A549 (cell line): Measurements from ENCODE around the gene ITPKB. TPM values are rescaled to one million over a fixed set of nuclear protein-coding genes. Genes with fewer than 3 reads are reported as not detected.

Experiments
- ATAC-seq, 2 experiments: fragments of 200-7000 bp in 1 of 2; fragments of >200 bp in 1 of 2; cut with Nextera tagmentation in 1 of 2; cut with Tn5 transposase in 1 of 2; 3 replicates each; pipeline versions ENCODE4 v1.8.0 to v1.9.1; 2018 to 2020; ENCODE audit warnings: mild to moderate bottlenecking in 1 of 2, moderate library complexity in 1 of 2
- CTCF ChIA-PET: fragments of 300-600 bp; sonication (Branson Sonifier 250); formaldehyde crosslinking; extraction: SDS; loops from one replicate; lab custom pipeline; 2021; ENCODE audit warnings: antibody characterized with exemption, inconsistent platforms; lab: Yijun Ruan, JAX
- POLR2A ChIA-PET: fragments of 350-600 bp; formaldehyde crosslinking; extraction: SDS; loops from one replicate; lab custom pipeline; 2021; ENCODE audit warnings: antibody characterized with exemption, inconsistent platforms; lab: Yijun Ruan, JAX
- DNase-seq, 2 experiments: peaks; one replicate each; pipeline versions ENCODE4 v3.0.0 to v3.0.0-alpha.2; 2011 to 2016; ENCODE audit warnings: low read depth in 1 of 2, low spot score in 1 of 2
- FAIRE-seq: peaks from 2 replicates; lab custom pipeline; 2011; peaks lifted over from hg19 to GRCh38; lab: Jason Lieb, UNC
- H3K27ac ChIP-seq, 2 experiments: fragments of >200 bp; sonication (Bioruptor Twin); formaldehyde crosslinking; 3 replicates each; pipeline ENCODE4 v1.5.1; 2016 to 2017
- H3K4me1 ChIP-seq: fragments of >200 bp; sonication (Bioruptor Twin); formaldehyde crosslinking; 3 replicates; pipeline ENCODE4 v1.6.1; 2016
- H3K4me2 ChIP-seq: fragments of >200 bp; sonication (Bioruptor Twin); formaldehyde crosslinking; 3 replicates; pipeline ENCODE4 v1.6.1; 2016
- H3K4me3 ChIP-seq: fragments of >200 bp; sonication (Bioruptor Twin); formaldehyde crosslinking; 3 replicates; pipeline ENCODE4 v1.5.1; 2016
- H3K9me3 ChIP-seq: fragments of >200 bp; sonication (Bioruptor Twin); formaldehyde crosslinking; 3 replicates; pipeline ENCODE4 v1.6.1; 2016
- ATOH8 ChIP-seq: fragments of 250-450 bp; sonication (Bioruptor Pico); IDR thresholded peaks from 2 replicates; pipeline ENCODE4 v1.5.0; 2020; ENCODE audit warnings: low read depth, mild to moderate bottlenecking, moderate library complexity
- BCL3 ChIP-seq: fragments of >200 bp; sonication (Bioruptor Twin); formaldehyde crosslinking; IDR thresholded peaks from 3 replicates; pipeline ENCODE4 v1.6.1; 2016
- CBX8 ChIP-seq: fragments of 200-600 bp; sonication (generic); IDR thresholded peaks from 2 replicates; pipeline ENCODE4 v1.6.1; 2016
- E2F6 ChIP-seq: IDR thresholded peaks from 2 replicates; pipeline ENCODE4 v1.6.1; 2012; ENCODE audit warnings: low read depth, borderline replicate concordance
- EHF ChIP-seq: fragments of 250-450 bp; sonication (Bioruptor Pico); IDR thresholded peaks from 2 replicates; pipeline ENCODE4 v1.5.0; 2020; ENCODE audit warnings: mild to moderate bottlenecking
- EHMT2 ChIP-seq: fragments of 200-600 bp; sonication (generic); IDR thresholded peaks from 2 replicates; pipeline ENCODE4 v1.6.1; 2016; ENCODE audit warnings: antibody characterized with exemption, low read depth, mild to moderate bottlenecking, moderate library complexity
- EP300 ChIP-seq, 2 experiments: fragments of >200 bp; sonication (Bioruptor Twin); formaldehyde crosslinking; IDR thresholded peaks; 2 replicates in 1 of 2; 3 replicates in 1 of 2; pipeline ENCODE4 v1.6.1; 2016 to 2017
- FOSB ChIP-seq: fragments of 250-450 bp; sonication (Bioruptor Pico); IDR thresholded peaks from 2 replicates; pipeline ENCODE4 v1.5.0; 2020; ENCODE audit warnings: mild to moderate bottlenecking, moderate library complexity
- FOSL2 ChIP-seq, 2 experiments: fragments of 450-650 bp in 1 of 2; fragments of >200 bp in 1 of 2; sonication (Bioruptor Twin) in 1 of 2; formaldehyde crosslinking; IDR thresholded peaks; 2 replicates each; pipeline versions ENCODE4 v1.5.0 to v1.6.1; 2016 to 2020; ENCODE audit warnings: mild to moderate bottlenecking in 1 of 2, moderate library complexity in 1 of 2
- HES2 ChIP-seq: fragments of >200 bp; sonication (Bioruptor Twin); formaldehyde crosslinking; IDR thresholded peaks from 2 replicates; pipeline ENCODE4 v1.6.1; 2016
- HMGXB4 ChIP-seq: fragments of 250-450 bp; sonication (Bioruptor Pico); IDR thresholded peaks from 2 replicates; pipeline ENCODE4 v1.5.0; 2021; ENCODE audit warnings: mild to moderate bottlenecking, moderate library complexity, borderline replicate concordance
- HOXA7 ChIP-seq: fragments of 250-450 bp; sonication (Bioruptor Pico); IDR thresholded peaks from 2 replicates; pipeline ENCODE4 v1.5.0; 2020; ENCODE audit warnings: mild to moderate bottlenecking, moderate library complexity
- HOXB13 ChIP-seq: fragments of 250-450 bp; sonication (Bioruptor Pico); IDR thresholded peaks from 2 replicates; pipeline ENCODE4 v1.5.0; 2020; ENCODE audit warnings: low read depth, mild to moderate bottlenecking, moderate library complexity
- HOXB5 ChIP-seq: fragments of 250-450 bp; sonication (Bioruptor Pico); IDR thresholded peaks from 2 replicates; pipeline ENCODE4 v1.5.0; 2020; ENCODE audit warnings: mild to moderate bottlenecking, moderate library complexity
- JUN ChIP-seq, 2 experiments: fragments of >200 bp; sonication (Bioruptor Twin); formaldehyde crosslinking; IDR thresholded peaks; 2 replicates in 1 of 2; 3 replicates in 1 of 2; pipeline ENCODE4 v1.6.1; 2016 to 2017
- MAFK ChIP-seq: fragments of 450-650 bp; IDR thresholded peaks from 2 replicates; pipeline ENCODE4 v1.6.1; 2014; ENCODE audit not compliant: partially characterized antibody
- PHF8 ChIP-seq: fragments of 200-600 bp; sonication (generic); IDR thresholded peaks from 2 replicates; pipeline ENCODE4 v1.6.1; 2016; ENCODE audit warnings: low read depth, mild to moderate bottlenecking, antibody characterized with exemption, moderate library complexity, borderline replicate concordance
- POLR2AphosphoS2 ChIP-seq: conservative IDR thresholded peaks from 2 replicates; pipeline ENCODE4 v1.6.1; 2012; ENCODE audit warnings: low read length, improper control_type of control experiment, inconsistent platforms
- RFX5 ChIP-seq: fragments of 450-650 bp; IDR thresholded peaks from 2 replicates; pipeline ENCODE4 v1.7.1; 2014; ENCODE audit warnings: antibody characterized with exemption, mild to moderate bottlenecking, moderate library complexity
- RNF2 ChIP-seq: fragments of 200-600 bp; sonication (generic); IDR thresholded peaks from 2 replicates; pipeline ENCODE4 v1.6.1; 2016; ENCODE audit warnings: low read depth, mild to moderate bottlenecking, antibody characterized with exemption, moderate library complexity, borderline replicate concordance
- TFCP2L1 ChIP-seq: fragments of 250-450 bp; sonication (Bioruptor Pico); IDR thresholded peaks from 2 replicates; pipeline ENCODE4 v1.5.0; 2021; ENCODE audit warnings: mild to moderate bottlenecking
- TP53 ChIP-seq: fragments of 250-450 bp; sonication (Bioruptor Pico); IDR thresholded peaks from 2 replicates; pipeline ENCODE4 v1.5.0; 2021; ENCODE audit warnings: mild to moderate bottlenecking, moderate library complexity
- USF2 ChIP-seq: fragments of 450-650 bp; IDR thresholded peaks from 2 replicates; pipeline ENCODE4 v1.6.1; 2014; ENCODE audit warnings: antibody characterized with exemption
- ZNF302 ChIP-seq: fragments of 250-450 bp; sonication (Bioruptor Pico); IDR thresholded peaks from 2 replicates; pipeline ENCODE4 v1.9.0; 2021; ENCODE audit warnings: inconsistent platforms, mild to moderate bottlenecking, moderate library complexity
- WGBS: methylation state at CpG from one replicate; pipeline ENCODE4 v1.1.6; 2017; ENCODE audit errors: missing lambda C conversion rate; 5-methylcytosine and 5-hydroxymethylcytosine counted together
- polyA plus RNA-seq, 4 experiments: library from polyadenylated mRNA; depleted of rRNA in 3 of 4; stranded (reverse); fragments of >200 nt; fragmentation: RNase III in 1 of 4; extraction: RNeasy Plus Mini Kit Qiagen cat#74134 plus additional on column Dnase treatment in 1 of 4; gene quantifications; 2 replicates in 3 of 4; 3 replicates in 1 of 4; pipeline ENCODE4 v1.2.3, GENCODE V29; 2011 to 2017

The ITPKB gene
- polyA plus RNA-seq, 2 of the 4 experiments (the other 2 are of a cell fraction): 1.7 to 2.8 TPM

- Histone ChIP-seq H3K4me3 (no peak overlapping the region), H3K9me3 (no peaks in the 10 kb centered on the region), H3K27ac (no peak overlapping the region), H3K4me2 (no peak overlapping the region), H3K4me1 (0 out of 3 replicates have a peak, but pooled peaks cover 4% of the 10 kb centered on the region)
- POLR2A ChIA-PET: no interaction called here
- ATAC-seq: no peak
- no peak for TF ChIP-seq RNF2
- TF ChIP-seq EHF (CRISPR knock-in tag): no peak
- no peak for TF ChIP-seq CBX8
- no peak for TF ChIP-seq HMGXB4 (CRISPR knock-in tag)
- no peak for TF ChIP-seq BCL3
- TF ChIP-seq TP53 (CRISPR knock-in tag): no peak
- no peak for TF ChIP-seq HOXB5
- TF ChIP-seq MAFK: no peak
- no peak for TF ChIP-seq ZNF302
- no peak for TF ChIP-seq USF2
- no peak for TF ChIP-seq E2F6
- TF ChIP-seq HOXB13 (CRISPR knock-in tag): no peak
- TF ChIP-seq TFCP2L1 (CRISPR knock-in tag): no peak
- TF ChIP-seq JUN (IDR thresholded peaks at IDR 0.05): no peak
- no peak for TF ChIP-seq EP300 (IDR thresholded peaks at IDR 0.05)
- no peak for TF ChIP-seq ATOH8 (CRISPR knock-in tag)
- CTCF ChIA-PET: interaction anchor here (1.2 to 1.3 kb wide), 3 partner anchors 10 to 66 kb away, joined by 3 to 6 read pairs (median 4); no protein-coding TSS in a partner anchor
- no peak for DNase-seq
- FAIRE-seq: no peak
- WGBS: 79% methylated on average over 5 of the region's 5 CpGs
Observed at GRCh38 chr1:226700861-226701260, 38.2 kb downstream of the ITPKB start.

GRCh38 chr1:226699166-226699565, 39.9 kb downstream of the ITPKB start:
- 0 out of 3 replicates have a peak, but pooled peaks cover 4% of the 10 kb centered on the region for H3K4me1 ChIP-seq
- ChIA-PET CTCF (interaction anchor here (0.6 to 2.1 kb wide), 3 partner anchors 18 to 142 kb away, joined by 3 to 4 read pairs (median 3); no protein-coding TSS in a partner anchor), POLR2A (no interaction called here)
- no peaks in the 10 kb centered on the region for H3K9me3 ChIP-seq
- no peak for DNase-seq
- 89% methylated on average over 7 of the region's 7 CpGs for WGBS
- TF ChIP-seq HOXA7 (CRISPR knock-in tag): no peak
- no peak for TF ChIP-seq EHF (CRISPR knock-in tag)
- no peak for TF ChIP-seq POLR2AphosphoS2
- no peak for TF ChIP-seq PHF8
- no peak for TF ChIP-seq ATOH8 (CRISPR knock-in tag)
- TF ChIP-seq ZNF302: no peak
- TF ChIP-seq FOSB (CRISPR knock-in tag): no peak
- no peak for TF ChIP-seq EHMT2
- no peak for TF ChIP-seq HES2
- no peak for TF ChIP-seq FOSL2 (IDR thresholded peaks at IDR 0.05)
- no peak for TF ChIP-seq FOSL2 (CRISPR knock-in tag; IDR thresholded peaks at IDR 0.05)
- no peak for TF ChIP-seq RFX5
- no peak overlapping the region for H3K4me3 ChIP-seq
- no peak overlapping the region for H3K27ac ChIP-seq
- no peak overlapping the region for H3K4me2 ChIP-seq
- ATAC-seq: no peak
- FAIRE-seq: no peak
